SK-N-SH (cell line): Measurements from ENCODE around the gene PRKCB. TPM values are rescaled to one million over a fixed set of nuclear protein-coding genes. Genes with fewer than 3 reads are reported as not detected.

ENCODE experiments used
- CTCF ChIA-PET: fragments of 300-600, 350-600 bp; formaldehyde crosslinking; extraction: SDS; loops from one replicate; lab custom pipeline; 2021; lab: Yijun Ruan, JAX
- POLR2A ChIA-PET: fragments of 350-600 bp; sonication (Branson Sonifier 250); formaldehyde crosslinking; extraction: SDS; loops from one replicate; lab custom pipeline; 2020; ENCODE audit warnings: antibody characterized with exemption, inconsistent platforms; lab: Yijun Ruan, JAX
- DNase-seq: peaks from one replicate; pipeline ENCODE4 v3.0.0; 2012
- H2AFZ ChIP-seq: fragments of 200-600 bp; sonication (generic); 2 replicates; pipeline ENCODE4 v1.8.1; 2016; ENCODE audit warnings: antibody characterized with exemption, mild to moderate bottlenecking, low read depth
- H3F3A ChIP-seq: fragments of 200-600 bp; sonication (generic); replicated peaks from 2 replicates; pipeline ENCODE3; 2016; ENCODE audit warnings: antibody characterized with exemption, mild to moderate bottlenecking; ENCODE audit not compliant: insufficient read depth
- H3K27ac ChIP-seq, 2 experiments: fragments of 200-500 bp in 1 of 2; fragments of 200-600 bp in 1 of 2; sonication (Bioruptor generic) in 1 of 2; sonication (generic), shearing (Covaris generic) in 1 of 2; 2 replicates each; pipeline versions ENCODE4 v1.5.1 to v1.6.1; 2014 to 2016; ENCODE audit warnings: low read depth in 2 of 2, inconsistent platforms in 1 of 2, low read length in 1 of 2, mild to moderate bottlenecking in 1 of 2, mixed read lengths in 1 of 2
- H3K27me3 ChIP-seq: fragments of 200-600 bp; sonication (generic), shearing (Covaris generic); 2 replicates; pipeline ENCODE4 v1.6.1; 2016; ENCODE audit warnings: mixed run types; ENCODE audit not compliant: insufficient read depth
- H3K36me3 ChIP-seq, 2 experiments: fragments of 200-500 bp in 1 of 2; fragments of 200-600 bp in 1 of 2; sonication (Bioruptor generic) in 1 of 2; sonication (generic) in 1 of 2; replicated peaks in 1 of 2; 2 replicates each; pipeline versions ENCODE3 to v1.5.1; 2014 to 2016; ENCODE audit warnings: low read length in 1 of 2, mild to moderate bottlenecking in 1 of 2; ENCODE audit not compliant: insufficient read depth in 2 of 2, control insufficient read depth in 1 of 2
- H3K4me1 ChIP-seq, 2 experiments: fragments of 200-500 bp in 1 of 2; fragments of 200-600 bp in 1 of 2; sonication (Bioruptor generic) in 1 of 2; sonication (generic), shearing (Covaris generic) in 1 of 2; 2 replicates each; pipeline versions ENCODE4 v1.5.1 to v1.6.1; 2014 to 2016; ENCODE audit warnings: low read depth in 1 of 2, low read length in 1 of 2, mixed run types in 1 of 2; ENCODE audit not compliant: insufficient read depth in 2 of 2, control insufficient read depth in 1 of 2
- H3K4me2 ChIP-seq: fragments of 200-600 bp; sonication (generic), shearing (Covaris generic); 2 replicates; pipeline ENCODE4 v1.6.1; 2017; ENCODE audit warnings: mixed run types
- H3K4me3 ChIP-seq, 2 experiments: fragments of 200-500 bp in 1 of 2; fragments of 200-600 bp in 1 of 2; sonication (Bioruptor generic) in 1 of 2; sonication (generic), shearing (Covaris generic) in 1 of 2; 2 replicates each; pipeline versions ENCODE4 v1.5.1 to v1.8.1; 2014 to 2016; ENCODE audit warnings: low read depth in 2 of 2, inconsistent platforms in 1 of 2, low read length in 1 of 2, mild to moderate bottlenecking in 1 of 2, mixed read lengths in 1 of 2, moderate library complexity in 1 of 2
- H3K79me2 ChIP-seq: fragments of 200-600 bp; sonication (generic); 2 replicates; pipeline ENCODE4 v1.8.1; 2017; ENCODE audit warnings: mild to moderate bottlenecking; ENCODE audit not compliant: insufficient read depth
- H3K9ac ChIP-seq: fragments of 200-600 bp; sonication (generic); 2 replicates; pipeline ENCODE4 v1.6.1; 2017; ENCODE audit warnings: mixed run types
- H3K9me2 ChIP-seq: fragments of 200-600 bp; sonication (generic); 2 replicates; pipeline ENCODE4 v1.6.1; 2017; ENCODE audit warnings: mixed run types
- H3K9me3 ChIP-seq: fragments of 200-600 bp; sonication (generic); 2 replicates; pipeline ENCODE4 v1.6.1; 2017; ENCODE audit warnings: mixed run types, mild to moderate bottlenecking, moderate library complexity
- H4K20me1 ChIP-seq: fragments of 200-600 bp; sonication (generic); 2 replicates; pipeline ENCODE4 v1.6.1; 2017; ENCODE audit warnings: mild to moderate bottlenecking, mixed run types; ENCODE audit not compliant: insufficient read depth
- CHD2 ChIP-seq: fragments of 150-350 bp; IDR thresholded peaks from 2 replicates; pipeline ENCODE4 v1.6.1; 2018; ENCODE audit warnings: low read length; ENCODE audit not compliant: partially characterized antibody
- ELF1 ChIP-seq: IDR thresholded peaks from 2 replicates; pipeline ENCODE4 v1.4.0; 2012
- EZH2phosphoT487 ChIP-seq: fragments of 200-600 bp; sonication (generic); IDR thresholded peaks from 2 replicates; pipeline ENCODE4 v1.6.1; 2017; ENCODE audit warnings: low read depth, mixed run types, mild to moderate bottlenecking, antibody characterized with exemption, moderate library complexity, borderline replicate concordance
- FOSL2 ChIP-seq: IDR thresholded peaks from 2 replicates; pipeline ENCODE4 v1.4.0; 2012; ENCODE audit warnings: low read depth, mild to moderate bottlenecking, moderate library complexity, borderline replicate concordance
- FOXJ3 ChIP-seq: sonication (generic); formaldehyde crosslinking; IDR thresholded peaks from 2 replicates; pipeline ENCODE4 v1.5.1; 2020; ENCODE audit warnings: mild to moderate bottlenecking, missing genetic modification reagents
- FOXM1 ChIP-seq: IDR thresholded peaks from 2 replicates; pipeline ENCODE4 v1.4.0; 2012; ENCODE audit warnings: low read depth, mild to moderate bottlenecking
- GABPA ChIP-seq: IDR thresholded peaks from 2 replicates; pipeline ENCODE4 v1.4.0; 2012; ENCODE audit warnings: low read depth, mild to moderate bottlenecking
- MXI1 ChIP-seq: IDR thresholded peaks from 2 replicates; pipeline ENCODE4 v1.6.1; 2012; ENCODE audit warnings: mild to moderate bottlenecking, low read depth, low read length, improper control_type of control experiment
- NRF1 ChIP-seq: IDR thresholded peaks from 2 replicates; pipeline ENCODE4 v1.6.1; 2012; ENCODE audit warnings: low read depth, mild to moderate bottlenecking, low read length
- RCOR1 ChIP-seq: fragments of 150-350 bp; IDR thresholded peaks from 2 replicates; pipeline ENCODE4 v1.6.1; 2017; ENCODE audit warnings: antibody characterized with exemption, low read length
- RXRA ChIP-seq: IDR thresholded peaks from 2 replicates; pipeline ENCODE4 v1.4.0; 2012; ENCODE audit warnings: low read depth, mild to moderate bottlenecking, borderline replicate concordance
- SMC3 ChIP-seq: IDR thresholded peaks from 2 replicates; pipeline ENCODE4 v1.6.1; 2012; ENCODE audit warnings: low read depth, low read length, improper control_type of control experiment
- TAF1 ChIP-seq: IDR thresholded peaks from 2 replicates; pipeline ENCODE4 v1.6.1; 2012; ENCODE audit warnings: low read depth, mild to moderate bottlenecking, low read length, moderate library complexity, borderline replicate concordance
- TCF12 ChIP-seq: IDR thresholded peaks from 2 replicates; pipeline ENCODE4 v1.4.0; 2012
- TEAD4 ChIP-seq: IDR thresholded peaks from 2 replicates; pipeline ENCODE4 v1.4.0; 2012; ENCODE audit warnings: mild to moderate bottlenecking, borderline replicate concordance; ENCODE audit not compliant: insufficient read depth
- USF1 ChIP-seq: IDR thresholded peaks from 2 replicates; pipeline ENCODE4 v1.4.0; 2012; ENCODE audit warnings: low read depth, borderline replicate concordance
- YY1 ChIP-seq: IDR thresholded peaks from 2 replicates; pipeline ENCODE4 v1.4.0; 2012; ENCODE audit warnings: low read depth, mild to moderate bottlenecking
- ZBTB33 ChIP-seq: IDR thresholded peaks from 2 replicates; pipeline ENCODE4 v1.4.0; 2012; ENCODE audit warnings: low read depth, borderline replicate concordance
- WGBS: methylation state at CpG from one replicate; pipeline ENCODE4 v1.1.6; 2017; ENCODE audit warnings: low lambda C conversion rate; 5-methylcytosine and 5-hydroxymethylcytosine counted together
- polyA plus RNA-seq, 3 experiments: library from polyadenylated mRNA; depleted of rRNA; stranded (reverse); fragments of >200 nt; gene quantifications; 2 replicates each; pipeline ENCODE4 v1.2.3, GENCODE V29; 2012
- TF ChIP-seq, protein P1 (sequence below): fragments of 150-350 bp; IDR thresholded peaks from 2 replicates; pipeline ENCODE4 v1.6.1; 2017; ENCODE audit warnings: antibody characterized with exemption, low read length, low read depth, borderline replicate concordance
- TF ChIP-seq, protein P2 (sequence below): IDR thresholded peaks from 2 replicates; pipeline ENCODE4 v1.4.0; 2012; ENCODE audit warnings: low read depth

PRKCB gene
- polyA plus RNA-seq, 1 of the 3 experiments (the other 2 are of a cell fraction) = 0.12 TPM

DNA sequence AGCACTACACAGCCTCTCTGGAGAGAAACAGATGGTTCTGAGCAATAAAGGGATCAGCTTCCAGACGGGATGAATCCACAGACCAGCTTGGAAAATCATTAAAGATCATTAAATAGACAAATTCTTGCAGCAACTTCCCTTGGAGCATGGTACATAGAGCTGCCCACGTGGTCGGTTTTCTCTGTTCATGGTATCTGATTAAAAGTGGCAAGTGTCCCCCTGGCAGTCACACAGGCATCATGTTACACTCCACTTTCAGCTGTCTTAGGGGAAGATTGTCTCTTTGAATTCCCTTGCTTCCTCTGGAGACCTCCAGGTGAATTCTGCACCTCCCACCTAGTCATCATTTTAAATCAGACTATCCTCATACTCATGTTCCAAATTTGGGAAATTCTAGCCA is 328.2 kb downstream of the PRKCB start:
- Histone ChIP-seq H3K9me2 (no peaks in the 10 kb centered on the region), H3K9ac (no peak overlapping the region), H3K4me1 (no peaks in the 10 kb centered on the region), H3K36me3 (no peaks in the 10 kb centered on the region), H2AFZ (no peak overlapping the region), H3K79me2 (no peaks in the 10 kb centered on the region), H3K9me3 (no peaks in the 10 kb centered on the region), H3K4me3 (no peak overlapping the region), H4K20me1 (no peaks in the 10 kb centered on the region), H3K27me3 (no peaks in the 10 kb centered on the region), H3K27ac (no peak overlapping the region), H3K4me2 (no peak overlapping the region), H3F3A (no peaks in the 10 kb centered on the region)
- ChIA-PET CTCF (interaction anchor here (1.0 kb wide), 2 partner anchors 119 to 341 kb away, joined by 3 read pairs; no protein-coding TSS in a partner anchor), POLR2A (no interaction called here)
- TF ChIP-seq, protein P1, sequence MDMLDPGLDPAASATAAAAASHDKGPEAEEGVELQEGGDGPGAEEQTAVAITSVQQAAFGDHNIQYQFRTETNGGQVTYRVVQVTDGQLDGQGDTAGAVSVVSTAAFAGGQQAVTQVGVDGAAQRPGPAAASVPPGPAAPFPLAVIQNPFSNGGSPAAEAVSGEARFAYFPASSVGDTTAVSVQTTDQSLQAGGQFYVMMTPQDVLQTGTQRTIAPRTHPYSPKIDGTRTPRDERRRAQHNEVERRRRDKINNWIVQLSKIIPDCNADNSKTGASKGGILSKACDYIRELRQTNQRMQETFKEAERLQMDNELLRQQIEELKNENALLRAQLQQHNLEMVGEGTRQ = no peak
- no peak for TF ChIP-seq GABPA
- no peak for TF ChIP-seq TAF1
- no peak for TF ChIP-seq TEAD4
- no peak for TF ChIP-seq EZH2phosphoT487
- no peak for TF ChIP-seq TCF12
- no peak for TF ChIP-seq FOXM1
- TF ChIP-seq YY1 = no peak
- no peak for TF ChIP-seq USF1
- TF ChIP-seq FOSL2 = no peak
- no peak for TF ChIP-seq ELF1
- no peak for TF ChIP-seq MXI1
- TF ChIP-seq FOXJ3 (CRISPR knock-in tag) = no peak
- TF ChIP-seq CHD2 = no peak
- TF ChIP-seq SMC3 = no peak
- TF ChIP-seq RCOR1 = no peak
- TF ChIP-seq, protein P2, sequence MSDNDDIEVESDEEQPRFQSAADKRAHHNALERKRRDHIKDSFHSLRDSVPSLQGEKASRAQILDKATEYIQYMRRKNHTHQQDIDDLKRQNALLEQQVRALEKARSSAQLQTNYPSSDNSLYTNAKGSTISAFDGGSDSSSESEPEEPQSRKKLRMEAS = no peak
- TF ChIP-seq RXRA = no peak
- 5% methylated on average over 3 of the region's 3 CpGs for WGBS
- no peak for DNase-seq

GRCh38 chr16:24164416-24164815 is 328.6 kb downstream of the PRKCB start:
- no peak for TF ChIP-seq ZBTB33
- no peak for TF ChIP-seq GABPA
- TF ChIP-seq NRF1 = no peak
- DNase-seq = no peak
- Histone ChIP-seq H3K4me3 (no peak overlapping the region), H3K36me3 (no peaks in the 10 kb centered on the region), H3K4me1 (no peaks in the 10 kb centered on the region), H3K27me3 (no peaks in the 10 kb centered on the region), H3F3A (no peaks in the 10 kb centered on the region), H4K20me1 (no peaks in the 10 kb centered on the region), H3K79me2 (no peaks in the 10 kb centered on the region), H3K27ac (no peak overlapping the region), H2AFZ (no peak overlapping the region), H3K4me2 (no peak overlapping the region), H3K9ac (no peak overlapping the region), H3K9me3 (no peaks in the 10 kb centered on the region), H3K9me2 (no peaks in the 10 kb centered on the region)
- POLR2A ChIA-PET = no interaction called here
- WGBS = 29% methylated on average over 8 of the region's 8 CpGs
- CTCF ChIA-PET = interaction anchor here (0.6 to 1.0 kb wide), 3 partner anchors 119 to 340 kb away, joined by 3 read pairs; no protein-coding TSS in a partner anchor
